ENCODE results near the gene ZFP57.

The ZFP57 gene

GRCh38 chr6:29655658-29656057 lies 25.3 kb downstream of the ZFP57 start:
- DNase-seq: no peak

GRCh38 chr6:29653452-29654038 lies 27.4 kb downstream of the ZFP57 start:
- DNase-seq: peak; percentile 27 to 93

GRCh38 chr6:29652198-29652584 lies 28.8 kb downstream of the ZFP57 start:
- no peak for DNase-seq

GRCh38 chr6:29651413-29652197 lies 29.3 kb downstream of the ZFP57 start:
- DNase-seq: peak in 1 of 2 donors; percentile 47

GRCh38 chr6:29649701-29650673 lies 31.0 kb downstream of the ZFP57 start:
- peak; percentile 98 to 100 for DNase-seq

GRCh38 chr6:29647927-29648642 lies 32.9 kb downstream of the ZFP57 start:
- DNase-seq: peak in 1 of 2 donors; percentile 58

GRCh38 chr6:29641430-29642148 lies 39.4 kb downstream of the ZFP57 start:
- no peak for DNase-seq

- DNase-seq: no peak
Observed at GRCh38 chr6:29637247-29637646, 43.7 kb downstream of the ZFP57 start.

GRCh38 chr6:29633534-29633905 lies 47.4 kb downstream of the ZFP57 start:
- no peak for DNase-seq

- peak; percentile 77 to 78 for DNase-seq
Observed at GRCh38 chr6:29632789-29633533, 48.0 kb downstream of the ZFP57 start, which contains the start of gene GABBR1. Gene GABBR1 (minus strand): TSS chr6:29633183. CDS start chr6:29632385, 798 bp downstream.

GRCh38 chr6:29631860-29632731 lies 48.9 kb downstream of the ZFP57 start:
- peak in 1 of 2 donors; percentile 37 for DNase-seq

GRCh38 chr6:29631209-29631810 lies 49.6 kb downstream of the ZFP57 start:
- no peak for DNase-seq

GRCh38 chr6:29630315-29630714 lies 50.6 kb downstream of the ZFP57 start:
- no peak for DNase-seq

- DNase-seq: no peak
Observed at GRCh38 chr6:29629571-29629970, 51.4 kb downstream of the ZFP57 start.

- peak; percentile 67 to 69 for DNase-seq
Observed at GRCh38 chr6:29628419-29629281, 52.3 kb downstream of the ZFP57 start.

GRCh38 chr6:29627755-29628418 lies 53.1 kb downstream of the ZFP57 start:
- peak; percentile 49 to 77 for DNase-seq

- no peak for DNase-seq
Observed at GRCh38 chr6:29626948-29627754, 53.8 kb downstream of the ZFP57 start.
